ENCODE data around the gene MYOF. TPM values are rescaled to one million over a fixed set of nuclear protein-coding genes. Genes with fewer than 3 reads are reported as not detected.

The MYOF gene
- total and polyA plus RNA-seq, 10 of the 15 experiments (the other 5 are each of a cell fraction or from before 2014, with no cell fraction given): 0.02 to 0.59 (median 0.17) TPM

DNA sequence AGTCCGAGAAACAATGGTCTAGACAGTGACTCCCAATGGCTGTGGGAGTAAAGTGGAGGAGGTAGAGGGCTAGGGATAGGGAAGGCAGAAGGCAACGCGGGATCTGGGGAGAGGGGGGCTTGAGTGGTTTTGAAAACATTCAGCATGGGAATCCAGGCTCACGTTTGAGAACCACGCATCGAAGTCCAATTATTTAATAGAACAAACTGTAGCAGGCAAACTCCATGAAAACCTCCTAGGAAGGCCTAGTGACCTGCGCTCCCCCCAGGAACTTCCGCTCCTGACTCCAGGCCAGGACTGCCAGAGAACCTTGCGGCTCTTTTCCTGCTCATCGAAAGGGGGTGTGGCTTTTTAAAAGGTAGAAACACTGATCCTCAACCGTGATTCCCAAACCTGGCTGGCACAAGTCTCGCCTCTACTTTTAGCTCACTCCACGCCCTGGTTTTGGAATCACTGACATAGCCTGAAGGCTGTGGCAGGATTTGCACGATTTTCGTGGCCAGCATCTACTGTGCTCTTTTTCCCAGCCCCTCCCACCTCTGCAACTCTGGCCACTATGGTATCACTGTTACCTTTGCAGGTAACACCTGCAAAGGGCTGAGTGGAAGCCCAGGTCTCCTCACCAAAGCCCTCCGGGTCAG lies 43.4 kb downstream of the MYOF start:
- Histone ChIP-seq H3K27me3 (replicated peaks in 1 of 2; ENCODE audit: control insufficient read depth in 2 of 2, insufficient read depth in 2 of 2, low read length in 1 of 2) (peaks cover 0 to 4% of the 10 kb centered on the region in 2 experiments; a peak in 2 of 4 replicates), H3K27ac (ENCODE audit: control insufficient read depth, insufficient read depth) (no peak overlapping the region), H4K20me1 (ENCODE audit: control insufficient read depth, insufficient read depth) (no peaks in the 10 kb centered on the region), H3K79me2 (ENCODE audit: control insufficient read depth, insufficient read depth, low read length) (no peaks in the 10 kb centered on the region), H2AFZ (ENCODE audit: control insufficient read depth, low read depth, low read length) (no peak overlapping the region), H3K9me3 (replicated peaks; ENCODE audit: control insufficient read depth, insufficient read depth, low read length) (no peaks in the 10 kb centered on the region), H3K36me3 (ENCODE audit: control insufficient read depth in 2 of 2, insufficient read depth in 2 of 2, low read length in 1 of 2) (no peaks in the 10 kb centered on the region), H3K4me2 (ENCODE audit: control insufficient read depth, insufficient read depth) (no peak overlapping the region), H3K9ac (ENCODE audit: control insufficient read depth, insufficient read depth, low read length) (no peak overlapping the region), H3K4me3 (no peak overlapping the region), H3K4me1 (ENCODE audit: control insufficient read depth, insufficient read depth, low read length) (no peaks in the 10 kb centered on the region)
- intact Hi-C loops (cut with micrococcal nuclease; ENCODE audit: unreplicated experiment) (no loop called here), in situ Hi-C loops (cut with MboI) (no loop called here)
- WGBS (ENCODE audit: insufficient coverage, insufficient replicate concordance, low lambda C conversion rate, missing lambda C conversion rate): 48% methylated on average over 16 of the region's 16 CpGs
- ChIA-PET RAD21 (ENCODE audit: unreplicated experiment) (no interaction called here), SMC1A (ENCODE audit: uncharacterized antibody, unreplicated experiment) (interaction anchor here (0.7 kb wide), 1 partner anchor 112 kb away, joined by 3 read pairs; no protein-coding TSS in a partner anchor), CTCF (no interaction called here), POLR2A (no interaction called here)
- DNase-seq (ENCODE audit: low read depth, low spot score) (no peak), FAIRE-seq (no peak), ATAC-seq (no peak)
- BruUV-seq (replicated peaks): no TSS peak
- TF ChIP-seq TBL1XR1 (IDR thresholded peaks at IDR 0.05; ENCODE audit: low read depth, low read length): no peak
- TF ChIP-seq ASH2L (IDR thresholded peaks at IDR 0.05; ENCODE audit: borderline replicate concordance, low read depth): no peak
- no peak for TF ChIP-seq BMI1 (IDR thresholded peaks at IDR 0.05; ENCODE audit: borderline replicate concordance)
- no peak for TF ChIP-seq CREB1 (IDR thresholded peaks at IDR 0.05; ENCODE audit: low read depth)
- no peak for TF ChIP-seq KAT2A (conservative IDR thresholded peaks at IDR 0.05; ENCODE audit: control insufficient read depth, low read depth, low read length)
- no peak for TF ChIP-seq FOXK2 (IDR thresholded peaks at IDR 0.05)
- TF ChIP-seq, protein P1, sequence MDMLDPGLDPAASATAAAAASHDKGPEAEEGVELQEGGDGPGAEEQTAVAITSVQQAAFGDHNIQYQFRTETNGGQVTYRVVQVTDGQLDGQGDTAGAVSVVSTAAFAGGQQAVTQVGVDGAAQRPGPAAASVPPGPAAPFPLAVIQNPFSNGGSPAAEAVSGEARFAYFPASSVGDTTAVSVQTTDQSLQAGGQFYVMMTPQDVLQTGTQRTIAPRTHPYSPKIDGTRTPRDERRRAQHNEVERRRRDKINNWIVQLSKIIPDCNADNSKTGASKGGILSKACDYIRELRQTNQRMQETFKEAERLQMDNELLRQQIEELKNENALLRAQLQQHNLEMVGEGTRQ (IDR thresholded peaks at IDR 0.05; ENCODE audit: borderline replicate concordance, low read depth, low read length): no peak
- TF ChIP-seq, protein P2, sequence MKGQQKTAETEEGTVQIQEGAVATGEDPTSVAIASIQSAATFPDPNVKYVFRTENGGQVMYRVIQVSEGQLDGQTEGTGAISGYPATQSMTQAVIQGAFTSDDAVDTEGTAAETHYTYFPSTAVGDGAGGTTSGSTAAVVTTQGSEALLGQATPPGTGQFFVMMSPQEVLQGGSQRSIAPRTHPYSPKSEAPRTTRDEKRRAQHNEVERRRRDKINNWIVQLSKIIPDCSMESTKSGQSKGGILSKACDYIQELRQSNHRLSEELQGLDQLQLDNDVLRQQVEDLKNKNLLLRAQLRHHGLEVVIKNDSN (IDR thresholded peaks at IDR 0.05; ENCODE audit: borderline replicate concordance, extremely low read length, insufficient read depth, low read depth, low read length): no peak
- no peak for TF ChIP-seq CBX3 (IDR thresholded peaks at IDR 0.05; ENCODE audit: borderline replicate concordance, low read depth)
- no peak for TF ChIP-seq SRF (IDR thresholded peaks at IDR 0.05; ENCODE audit: low read depth in 2 of 2, low read length in 2 of 2)
- no peak for TF ChIP-seq MTA3 (IDR thresholded peaks at IDR 0.05; ENCODE audit: borderline replicate concordance, low read length)
- TF ChIP-seq RAD51 (IDR thresholded peaks at IDR 0.05): no peak
- no peak for TF ChIP-seq FOS (IDR thresholded peaks at IDR 0.05; ENCODE audit: borderline replicate concordance, extremely low read depth, insufficient read length)
- no peak for TF ChIP-seq SREBF1 (IDR thresholded peaks at IDR 0.05; ENCODE audit: low read length)
- no peak for TF ChIP-seq JUND (IDR thresholded peaks at IDR 0.05; ENCODE audit: low read depth, low read length)

Data from GM12878 (cell line).